Measurements from ENCODE around the gene RAET1E.
"Not testable (repeated sequence)": the region's sequence is repeated elsewhere in the genome, so short reads cannot be mapped to it uniquely, and the experiment has no call there.

The RAET1E gene

GRCh38 chr6:149862424-149862738, 35.5 kb downstream of the RAET1E start:
- DNase-seq (ENCODE audit: low read depth in 3 of 3), result not testable (repeated sequence)

- no peak for DNase-seq (ENCODE audit: low read depth in 3 of 3)
Observed at GRCh38 chr6:149861603-149862423, 36.1 kb downstream of the RAET1E start.

GRCh38 chr6:149860834-149861602, 36.9 kb downstream of the RAET1E start:
- DNase-seq (ENCODE audit: low read depth in 3 of 3), result no peak

GRCh38 chr6:149860513-149860833, 37.4 kb downstream of the RAET1E start:
- no peak for DNase-seq (ENCODE audit: low read depth in 3 of 3)

GRCh38 chr6:149859938-149860337, 38.0 kb downstream of the RAET1E start:
- DNase-seq (ENCODE audit: low read depth in 3 of 3), result no peak

- no peak for DNase-seq (ENCODE audit: low read depth in 3 of 3)
Observed at GRCh38 chr6:149859368-149859767, 38.5 kb downstream of the RAET1E start.

GRCh38 chr6:149857541-149857940, 40.4 kb downstream of the RAET1E start:
- no peak for DNase-seq (ENCODE audit: low read depth in 3 of 3)

- DNase-seq (ENCODE audit: low read depth in 3 of 3), result no peak
Observed at GRCh38 chr6:149856256-149856994, 41.5 kb downstream of the RAET1E start.

GRCh38 chr6:149855741-149856140, 42.2 kb downstream of the RAET1E start:
- DNase-seq (ENCODE audit: low read depth in 3 of 3), result no peak

- no peak for DNase-seq (ENCODE audit: low read depth in 3 of 3)
Observed at GRCh38 chr6:149855040-149855654, 42.8 kb downstream of the RAET1E start.

GRCh38 chr6:149854532-149854931, 43.4 kb downstream of the RAET1E start:
- DNase-seq (ENCODE audit: low read depth in 3 of 3), result no peak

- not testable (repeated sequence) for DNase-seq (ENCODE audit: low read depth in 3 of 3)
Observed at GRCh38 chr6:149854017-149854416, 43.9 kb downstream of the RAET1E start.

GRCh38 chr6:149852881-149853280, 45.0 kb downstream of the RAET1E start:
- no peak for DNase-seq (ENCODE audit: low read depth in 3 of 3)

GRCh38 chr6:149852180-149852579, 45.7 kb downstream of the RAET1E start:
- DNase-seq (ENCODE audit: low read depth in 3 of 3), result no peak

- DNase-seq (ENCODE audit: low read depth in 3 of 3), result no peak
Observed at GRCh38 chr6:149851461-149852110, 46.3 kb downstream of the RAET1E start.

- DNase-seq (ENCODE audit: low read depth in 3 of 3), result not testable (repeated sequence)
Observed at GRCh38 chr6:149848343-149848742, 49.6 kb downstream of the RAET1E start.
